ENCODE data around the gene SF3B5. TPM values are rescaled to one million over a fixed set of nuclear protein-coding genes. Genes with fewer than 3 reads are reported as not detected.
"Not testable (repeated sequence)": the region's sequence is repeated elsewhere in the genome, so short reads cannot be mapped to it uniquely, and the experiment has no call there.

Gene SF3B5
- total RNA-seq, 6 experiments from 2014 or later: 59.2 to 206 (median 70.6) TPM

DNA sequence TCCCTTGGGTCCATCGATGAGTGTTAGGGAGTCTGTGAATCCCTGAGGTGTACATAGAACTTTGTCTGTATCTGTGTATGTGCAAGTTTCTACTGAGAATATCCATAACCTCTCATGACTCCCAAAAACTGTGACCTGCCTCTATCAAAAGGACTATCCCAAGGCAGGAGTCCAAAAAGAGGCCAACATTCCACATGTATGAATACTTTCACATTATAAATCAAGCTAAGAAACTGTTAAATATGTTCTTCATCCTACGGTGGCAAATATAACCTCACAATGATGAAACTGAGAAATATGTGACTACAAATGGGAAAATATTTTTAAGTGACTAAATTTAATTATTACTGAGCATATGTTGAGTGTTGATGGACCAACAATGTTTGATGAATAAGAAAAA, 38.8 kb upstream of the SF3B5 start:
- WGBS (ENCODE audit: insufficient coverage, low coverage, low lambda C conversion rate, missing lambda C conversion rate): 76% methylated on average over 2 of the region's 2 CpGs
- no peak overlapping the region for H3K27ac ChIP-seq
- H3K4me1 ChIP-seq: no peaks in the 10 kb centered on the region
- H3K27me3 ChIP-seq: no peaks in the 10 kb centered on the region
- intact Hi-C loops (cut with DNase I): no loop called here
- ATAC-seq: no peak
- TF ChIP-seq, protein P1, sequence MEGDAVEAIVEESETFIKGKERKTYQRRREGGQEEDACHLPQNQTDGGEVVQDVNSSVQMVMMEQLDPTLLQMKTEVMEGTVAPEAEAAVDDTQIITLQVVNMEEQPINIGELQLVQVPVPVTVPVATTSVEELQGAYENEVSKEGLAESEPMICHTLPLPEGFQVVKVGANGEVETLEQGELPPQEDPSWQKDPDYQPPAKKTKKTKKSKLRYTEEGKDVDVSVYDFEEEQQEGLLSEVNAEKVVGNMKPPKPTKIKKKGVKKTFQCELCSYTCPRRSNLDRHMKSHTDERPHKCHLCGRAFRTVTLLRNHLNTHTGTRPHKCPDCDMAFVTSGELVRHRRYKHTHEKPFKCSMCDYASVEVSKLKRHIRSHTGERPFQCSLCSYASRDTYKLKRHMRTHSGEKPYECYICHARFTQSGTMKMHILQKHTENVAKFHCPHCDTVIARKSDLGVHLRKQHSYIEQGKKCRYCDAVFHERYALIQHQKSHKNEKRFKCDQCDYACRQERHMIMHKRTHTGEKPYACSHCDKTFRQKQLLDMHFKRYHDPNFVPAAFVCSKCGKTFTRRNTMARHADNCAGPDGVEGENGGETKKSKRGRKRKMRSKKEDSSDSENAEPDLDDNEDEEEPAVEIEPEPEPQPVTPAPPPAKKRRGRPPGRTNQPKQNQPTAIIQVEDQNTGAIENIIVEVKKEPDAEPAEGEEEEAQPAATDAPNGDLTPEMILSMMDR (IDR thresholded peaks at IDR 0.05): no peak
- TF ChIP-seq POLR2A (IDR thresholded peaks at IDR 0.05): no peak
- DNase-seq: no peak
- H3K9me3 ChIP-seq: no peaks in the 10 kb centered on the region
- no peaks in the 10 kb centered on the region for H3K36me3 ChIP-seq
- H3K4me3 ChIP-seq: no peak overlapping the region

DNA sequence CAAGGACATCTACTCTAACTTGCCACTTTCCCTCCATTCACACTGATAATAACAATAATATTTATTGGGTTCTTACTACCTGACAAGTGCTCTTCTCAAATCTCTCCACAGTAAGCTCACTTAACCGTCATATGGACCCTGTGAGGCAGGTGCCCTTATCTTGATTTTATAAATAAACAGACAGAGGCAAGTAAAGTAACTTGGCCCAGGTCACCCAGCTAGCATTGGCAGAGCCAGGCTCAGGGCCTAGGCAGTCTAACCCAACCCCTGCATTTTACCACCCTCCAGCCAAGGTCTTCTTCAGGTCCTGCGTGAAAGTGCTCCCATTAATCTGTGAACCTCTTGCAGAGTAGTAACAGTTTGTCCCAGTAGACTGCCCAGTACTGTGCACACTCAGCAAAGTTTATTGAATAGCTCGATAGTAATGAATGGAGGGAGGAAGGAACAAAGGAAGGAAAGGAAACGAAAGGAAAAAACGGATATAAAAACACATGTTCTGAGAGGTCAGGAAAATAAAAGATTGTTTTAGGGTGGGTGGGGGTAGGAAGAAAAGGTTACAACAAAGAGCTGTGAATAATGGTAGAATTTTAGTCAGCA, 38.0 kb upstream of the SF3B5 start:
- no peaks in the 10 kb centered on the region for H3K9me3 ChIP-seq
- H3K27me3 ChIP-seq: no peaks in the 10 kb centered on the region
- TF ChIP-seq, protein P1 (IDR thresholded peaks at IDR 0.05): no peak
- TF ChIP-seq POLR2A (IDR thresholded peaks at IDR 0.05): no peak
- ATAC-seq: no peak
- no peaks in the 10 kb centered on the region for H3K4me1 ChIP-seq
- no peak overlapping the region for H3K4me3 ChIP-seq
- H3K27ac ChIP-seq: no peak overlapping the region
- no peaks in the 10 kb centered on the region for H3K36me3 ChIP-seq
- WGBS (ENCODE audit: insufficient coverage, low coverage, low lambda C conversion rate, missing lambda C conversion rate): 72% methylated on average over 5 of the region's 5 CpGs
- no peak for DNase-seq
- intact Hi-C loops (cut with DNase I): no loop called here

DNA sequence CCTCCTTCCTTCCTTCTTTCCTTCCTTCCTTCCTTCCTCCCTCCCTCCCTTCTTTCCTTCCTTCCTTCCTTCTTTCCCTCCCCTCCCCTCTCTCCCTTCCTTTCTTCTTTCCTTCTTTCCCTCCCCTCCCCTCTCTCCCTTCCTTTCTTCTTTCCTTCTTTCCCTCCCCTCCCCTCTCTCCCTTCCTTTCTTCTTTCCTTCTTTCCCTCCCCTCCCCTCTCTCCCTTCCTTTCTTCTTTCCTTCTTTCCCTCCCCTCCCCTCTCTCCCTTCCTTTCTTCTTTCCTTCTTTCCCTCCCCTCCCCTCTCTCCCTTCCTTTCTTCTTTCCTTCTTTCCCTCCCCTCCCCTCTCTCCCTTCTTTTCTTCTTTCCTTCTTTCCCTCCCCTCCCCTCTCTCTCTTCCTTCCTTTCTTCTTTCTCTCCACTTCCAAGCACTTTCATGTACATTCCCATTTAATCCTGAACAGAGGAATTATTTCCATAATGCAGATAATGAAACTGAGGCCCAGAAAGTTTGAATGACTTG, 36.9 kb upstream of the SF3B5 start:
- H3K4me3 ChIP-seq; intact Hi-C loops (cut with DNase I); H3K36me3 ChIP-seq; H3K9me3 ChIP-seq; H3K27ac ChIP-seq; ATAC-seq; H3K4me1 ChIP-seq; H3K27me3 ChIP-seq; DNase-seq: not testable (repeated sequence)

DNA sequence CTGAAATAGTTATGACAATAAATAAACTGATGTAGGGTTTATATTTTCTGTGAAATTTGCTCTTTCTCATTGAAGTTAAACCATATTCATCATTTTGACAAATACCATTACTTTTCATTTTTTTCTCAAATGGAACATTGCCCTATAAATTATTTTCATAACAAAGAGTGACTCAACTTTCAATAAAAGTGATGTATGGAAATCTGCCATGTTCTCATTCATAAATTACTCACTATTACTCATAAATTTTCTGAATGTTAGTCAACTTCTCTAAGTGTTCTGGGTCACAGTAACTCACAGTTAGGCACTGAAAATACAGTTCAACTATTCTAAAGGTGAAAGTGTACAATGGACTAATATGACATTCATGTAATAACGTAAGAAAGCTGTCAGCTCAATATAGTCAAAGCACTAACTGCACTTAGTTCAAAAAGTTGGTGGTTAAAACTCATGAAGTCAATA, 35.9 kb upstream of the SF3B5 start:
- ATAC-seq (no peak), DNase-seq (no peak)
- WGBS (ENCODE audit: insufficient coverage, low coverage, low lambda C conversion rate, missing lambda C conversion rate): 53% methylated on average over 1 of the region's 1 CpG
- H3K27me3 ChIP-seq: no peaks in the 10 kb centered on the region
- H3K36me3 ChIP-seq: no peaks in the 10 kb centered on the region
- no peak overlapping the region for H3K27ac ChIP-seq
- no peaks in the 10 kb centered on the region for H3K9me3 ChIP-seq
- no peaks in the 10 kb centered on the region for H3K4me1 ChIP-seq
- intact Hi-C loops (cut with DNase I): no loop called here
- TF ChIP-seq, protein P1 (IDR thresholded peaks at IDR 0.05): no peak
- TF ChIP-seq POLR2A (IDR thresholded peaks at IDR 0.05): no peak
- H3K4me3 ChIP-seq: no peak overlapping the region

DNA sequence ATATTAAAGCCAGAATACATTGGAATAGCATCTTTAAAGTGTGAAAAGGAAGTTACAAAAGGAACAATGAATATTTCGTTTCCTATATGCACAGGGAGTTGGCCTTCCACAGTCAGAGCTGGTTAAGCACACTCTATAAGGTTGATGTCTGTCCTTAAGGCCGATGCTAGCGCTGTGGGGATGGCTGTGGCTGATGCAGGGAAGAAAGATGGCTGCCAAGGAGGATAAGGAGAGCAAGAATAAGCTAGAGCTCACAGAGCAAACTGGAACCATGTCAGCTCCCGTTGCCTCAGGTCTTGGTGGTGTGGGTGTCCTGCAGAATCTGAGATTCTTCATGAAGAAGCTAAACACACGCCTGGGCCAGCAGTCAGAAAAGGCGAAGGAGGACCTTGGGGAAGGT, 34.1 kb upstream of the SF3B5 start:
- Histone ChIP-seq H3K9me3 (no peaks in the 10 kb centered on the region), H3K4me3 (no peak overlapping the region), H3K27me3 (no peaks in the 10 kb centered on the region), H3K4me1 (no peaks in the 10 kb centered on the region), H3K36me3 (no peaks in the 10 kb centered on the region), H3K27ac (no peak overlapping the region)
- intact Hi-C loops (cut with DNase I): no loop called here
- WGBS (ENCODE audit: insufficient coverage, low coverage, low lambda C conversion rate, missing lambda C conversion rate): 75% methylated on average over 5 of the region's 6 CpGs
- ATAC-seq: no peak
- TF ChIP-seq, protein P1 (IDR thresholded peaks at IDR 0.05): no peak
- no peak for TF ChIP-seq POLR2A (IDR thresholded peaks at IDR 0.05)
- DNase-seq: no peak

All from right lobe of liver (tissue), 6 donors.